B cell (primary cell): ENCODE measurements around the gene RAP1GDS1. TPM values are rescaled to one million over a fixed set of nuclear protein-coding genes. Genes with fewer than 3 reads are reported as not detected.

ENCODE experiments used
- ATAC-seq: fragments of 200-7000 bp; cut with Tn5 transposase; one replicate; pipeline ENCODE4 v1.10.0; 2021; ENCODE audit warnings: low read depth, mild to moderate bottlenecking, moderate number of reproducible peaks, moderate library complexity
- CTCF ChIA-PET: fragments of 350-600 bp; sonication (Branson Sonifier 250); formaldehyde crosslinking; loops from one replicate; lab custom pipeline; 2021; ENCODE audit warnings: antibody characterized with exemption, inconsistent platforms; lab: Charles Lee
- POLR2A ChIA-PET: fragments of 350-600 bp; sonication (Branson Sonifier 250); formaldehyde crosslinking; loops from one replicate; lab custom pipeline; 2021; ENCODE audit warnings: antibody characterized with exemption; lab: Charles Lee
- DNase-seq: peaks from one replicate; pipeline ENCODE4 v3.0.0; 2013
- H2AFZ ChIP-seq: 2 replicates; pipeline ENCODE4 v1.6.1; 2012; ENCODE audit warnings: mild to moderate bottlenecking, low read depth, low read length; ENCODE audit not compliant: insufficient read depth, poor library complexity, severe bottlenecking
- H3K27ac ChIP-seq, 2 donors: 1 replicate in 1 of 2; 2 replicates in 1 of 2; pipeline ENCODE4 v1.5.1; 2012 to 2013; ENCODE audit warnings: low read length in 2 of 2, mild to moderate bottlenecking in 2 of 2, moderate library complexity in 1 of 2
- H3K27me3 ChIP-seq, 4 experiments: fragments of 200-600 bp in 1 of 4; sonication (generic) in 1 of 4; replicated peaks in 1 of 4; 1 replicate in 2 of 4; 2 replicates in 2 of 4; pipeline versions ENCODE4 v1.6.1 to v1.7.0; 2013 to 2016; ENCODE audit warnings: low read length in 3 of 4, mild to moderate bottlenecking in 2 of 4, mixed read lengths in 1 of 4, moderate library complexity in 1 of 4; ENCODE audit not compliant: insufficient read depth in 4 of 4, control insufficient read depth in 3 of 4; ENCODE audit errors: control extremely low read depth in 1 of 4
- H3K36me3 ChIP-seq, 2 experiments: replicated peaks in 1 of 2; 1 replicate in 1 of 2; 2 replicates in 1 of 2; pipeline versions ENCODE4 v1.6.1 to v1.7.1; 2013; ENCODE audit warnings: low read length in 1 of 2; ENCODE audit not compliant: insufficient read depth in 2 of 2, control insufficient read depth in 1 of 2; ENCODE audit errors: control extremely low read depth in 1 of 2, extremely low read depth in 1 of 2
- H3K4me1 ChIP-seq, 2 donors: fragments of 200-600 bp in 1 of 2; sonication (generic) in 1 of 2; 1 replicate in 1 of 2; 2 replicates in 1 of 2; pipeline versions ENCODE4 v1.5.1 to v1.6.1; 2013 to 2017; ENCODE audit warnings: low read length in 2 of 2; ENCODE audit not compliant: control insufficient read depth in 2 of 2, insufficient read depth in 2 of 2
- H3K4me2 ChIP-seq: replicated peaks from 2 replicates; pipeline ENCODE3; 2012; ENCODE audit warnings: mild to moderate bottlenecking, low read depth, low read length; ENCODE audit not compliant: poor library complexity, severe bottlenecking
- H3K4me3 ChIP-seq, 5 experiments: fragments of 200-600 bp in 1 of 5; sonication (generic) in 1 of 5; 1 replicate in 3 of 5; 2 replicates in 2 of 5; pipeline versions ENCODE4 v1.5.1 to v1.7.0; 2011 to 2016; ENCODE audit warnings: low read length in 4 of 5, mild to moderate bottlenecking in 4 of 5, low read depth in 2 of 5, control low read depth in 1 of 5, moderate library complexity in 1 of 5; ENCODE audit not compliant: insufficient read depth in 1 of 5; ENCODE audit errors: control extremely low read depth in 1 of 5, extremely low read depth in 1 of 5
- H3K79me2 ChIP-seq: fragments of 200-600 bp; sonication (generic); one replicate; pipeline ENCODE4 v1.6.0; 2016; ENCODE audit warnings: low read length; ENCODE audit not compliant: control insufficient read depth, insufficient read depth
- H3K9ac ChIP-seq: fragments of 200-600 bp; sonication (generic); 2 replicates; pipeline ENCODE4 v1.6.1; 2017; ENCODE audit warnings: mild to moderate bottlenecking, low read length, moderate library complexity
- H3K9me3 ChIP-seq, 3 donors: one replicate each; pipeline versions ENCODE4 v1.6.1 to v1.7.1; 2013; ENCODE audit warnings: low read length in 2 of 3; ENCODE audit not compliant: control insufficient read depth in 2 of 3, insufficient read depth in 1 of 3; ENCODE audit errors: control extremely low read depth in 1 of 3
- H4K20me1 ChIP-seq: 2 replicates; pipeline ENCODE4 v1.6.0; 2012; ENCODE audit warnings: mild to moderate bottlenecking, low read length; ENCODE audit not compliant: insufficient read depth, control insufficient read depth, poor library complexity, severe bottlenecking
- H3K27ac Mint-ChIP-seq: one replicate; pipeline ENCODE4 v1.8.0; 2021; ENCODE audit warnings: mixed read lengths
- H3K27me3 Mint-ChIP-seq: one replicate; pipeline ENCODE4 v1.8.0; 2021; ENCODE audit warnings: mixed read lengths
- H3K4me1 Mint-ChIP-seq: one replicate; pipeline ENCODE4 v1.8.0; 2021; ENCODE audit warnings: mixed read lengths
- H3K4me3 Mint-ChIP-seq: one replicate; pipeline ENCODE4 v1.8.0; 2021; ENCODE audit warnings: mixed read lengths
- H3K9me3 Mint-ChIP-seq: one replicate; pipeline ENCODE4 v1.8.0; 2022; ENCODE audit warnings: mixed read lengths; ENCODE audit not compliant: insufficient read depth
- CTCF ChIP-seq: fragments of 200-600 bp; IDR thresholded peaks from one replicate; pipeline ENCODE4 v1.8.0; 2022; ENCODE audit warnings: antibody characterized with exemption, mild to moderate bottlenecking
- EZH2 ChIP-seq: IDR thresholded peaks from 2 replicates; pipeline ENCODE4 v1.6.1; 2012; ENCODE audit warnings: borderline replicate concordance, low read depth, mild to moderate bottlenecking, moderate library complexity, low read length; ENCODE audit not compliant: insufficient read depth, poor library complexity, severe bottlenecking
- WGBS: methylation state at CpG from one replicate; pipeline ENCODE4 v1.1.5; 2013; ENCODE audit warnings: missing lambda C conversion rate; ENCODE audit not compliant: insufficient coverage; 5-methylcytosine and 5-hydroxymethylcytosine counted together
- intact Hi-C: fragments of 100-400 bp; cut with micrococcal nuclease; formaldehyde crosslinking; loops from one replicate; pipeline ENCODE4 v1.10.0; 2022
- polyA plus RNA-seq: library from polyadenylated mRNA; depleted of rRNA; stranded (reverse); fragments of >200 nt; gene quantifications from 2 replicates; pipeline ENCODE4 v1.2.3, GENCODE V29; 2012
- total RNA-seq, 2 donors: library from RNA; stranded (reverse); fragments of 120-200 nt in 1 of 2; gene quantifications; 1 replicate in 1 of 2; 2 replicates in 1 of 2; pipeline versions ENCODE4 v1.2.3 to v1.2.4, GENCODE V29; 2013 to 2022

The RAP1GDS1 gene
- total and polyA plus RNA-seq, 2 donors (not counting 1 experiment from before 2014, with no cell fraction given) = 23.6 to 66.3 TPM

DNA sequence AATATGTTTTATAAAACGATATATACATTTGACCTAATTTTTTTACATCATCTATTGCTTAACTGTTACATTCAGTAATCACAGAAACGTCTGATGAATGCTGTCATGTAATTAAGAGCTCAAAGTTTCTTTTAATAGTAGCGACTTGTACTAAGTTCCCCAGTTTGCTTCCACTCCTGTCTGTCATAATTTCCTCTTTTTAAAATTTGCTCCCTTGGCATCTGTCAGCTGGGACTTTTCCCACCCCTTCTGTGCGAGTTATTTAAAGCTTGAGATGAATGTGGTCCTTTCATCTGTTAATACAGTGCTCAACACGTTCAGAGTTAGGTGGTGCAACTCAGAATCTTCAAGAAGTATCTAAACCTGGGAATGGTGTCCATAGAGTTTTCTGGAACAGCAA is 1.2 kb downstream of the RAP1GDS1 start:
- ATAC-seq = no peak

More for the DNA sequence above, 1.2 kb downstream of the RAP1GDS1 start:
- Mint-ChIP-seq H3K4me1 (peaks cover 44% of the 10 kb centered on the region), H3K27me3 (no peaks in the 10 kb centered on the region), H3K27ac (peak overlapping the region; percentile 95), H3K4me3 (peak overlapping the region; percentile 97), H3K9me3 (no peaks in the 10 kb centered on the region)
- H3K9me3 ChIP-seq = no peaks in the 10 kb centered on the region
- no peaks in the 10 kb centered on the region for H3K36me3 ChIP-seq
- H3K4me1 ChIP-seq = peaks cover 18 to 25% of the 10 kb centered on the region in 2 donors
- peaks cover 5% of the 10 kb centered on the region for H4K20me1 ChIP-seq
- peak overlapping the region; percentile 18 to 98 (median 74) for H3K4me3 ChIP-seq
- peak overlapping the region; percentile 98 for H3K4me2 ChIP-seq
- CTCF ChIA-PET = interaction anchor here (0.9 to 2.5 kb wide), 4 partner anchors 111 to 180 kb away, joined by 3 to 16 read pairs (median 3); partner anchors contain the start of gene STPG2
- WGBS = 0% methylated on average over 1 of the region's 5 CpGs
- peak overlapping the region in 1 of 2 donors; percentile 78 for H3K27ac ChIP-seq
- peaks cover 70% of the 10 kb centered on the region for H3K79me2 ChIP-seq
- intact Hi-C loops = loop anchor here (2.0 to 5.0 kb wide), 2 partner anchors 184 to 1685 kb away; partner anchors contain the start of gene DNAJB14
- peak overlapping the region; percentile 92 for H2AFZ ChIP-seq
- POLR2A ChIA-PET = interaction anchor here (1.3 to 2.4 kb wide), 2 partner anchors 59 to 119 kb away, joined by 4 to 12 read pairs; partner anchors contain the start of gene STPG2
- H3K9ac ChIP-seq = peak overlapping the region; percentile 91
- no peaks in the 10 kb centered on the region for H3K27me3 ChIP-seq
- TF ChIP-seq EZH2 (no peak), CTCF (no peak)
- DNase-seq = peak; percentile 33
